ENCODE data around the gene SLC5A6. TPM values are rescaled to one million over a fixed set of nuclear protein-coding genes. Genes with fewer than 3 reads are reported as not detected.

Gene SLC5A6
- polyA plus RNA-seq, 1 of the 3 experiments (the other 2 are of a cell fraction), result 75.7 TPM

- DNase-seq, result no peak
Measured at GRCh38 chr2:27243391-27244130, 31.5 kb upstream of the SLC5A6 start.

GRCh38 chr2:27242614-27242951 is 30.5 kb upstream of the SLC5A6 start:
- CTCF ChIA-PET, result interaction anchor here (1.0 to 6.8 kb wide), 8 partner anchors 9 to 73 kb away, joined by 3 to 39 read pairs (median 4); partner anchors contain the start of gene TRIM54
- no peaks in the 10 kb centered on the region for H3K27me3 ChIP-seq (ENCODE audit: insufficient read depth)
- peaks cover 3% of the 10 kb centered on the region for H3F3A ChIP-seq (replicated peaks; ENCODE audit: insufficient read depth)
- no peak for TF ChIP-seq SMC3 (IDR thresholded peaks at IDR 0.05; ENCODE audit: low read depth, low read length)
- no peak for TF ChIP-seq GATA2 (CRISPR knock-in tag; IDR thresholded peaks at IDR 0.05)
- TF ChIP-seq CHD2 (IDR thresholded peaks at IDR 0.05; ENCODE audit: low read length, partially characterized antibody), result no peak
- TF ChIP-seq TEAD4 (IDR thresholded peaks at IDR 0.05; ENCODE audit: borderline replicate concordance, insufficient read depth), result no peak
- no peak for TF ChIP-seq RXRA (IDR thresholded peaks at IDR 0.05; ENCODE audit: borderline replicate concordance, low read depth)
- TF ChIP-seq MXI1 (IDR thresholded peaks at IDR 0.05; ENCODE audit: low read depth, low read length), result no peak
- TF ChIP-seq, protein P1, sequence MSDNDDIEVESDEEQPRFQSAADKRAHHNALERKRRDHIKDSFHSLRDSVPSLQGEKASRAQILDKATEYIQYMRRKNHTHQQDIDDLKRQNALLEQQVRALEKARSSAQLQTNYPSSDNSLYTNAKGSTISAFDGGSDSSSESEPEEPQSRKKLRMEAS (IDR thresholded peaks at IDR 0.05; ENCODE audit: low read depth), result no peak
- TF ChIP-seq, protein P2, sequence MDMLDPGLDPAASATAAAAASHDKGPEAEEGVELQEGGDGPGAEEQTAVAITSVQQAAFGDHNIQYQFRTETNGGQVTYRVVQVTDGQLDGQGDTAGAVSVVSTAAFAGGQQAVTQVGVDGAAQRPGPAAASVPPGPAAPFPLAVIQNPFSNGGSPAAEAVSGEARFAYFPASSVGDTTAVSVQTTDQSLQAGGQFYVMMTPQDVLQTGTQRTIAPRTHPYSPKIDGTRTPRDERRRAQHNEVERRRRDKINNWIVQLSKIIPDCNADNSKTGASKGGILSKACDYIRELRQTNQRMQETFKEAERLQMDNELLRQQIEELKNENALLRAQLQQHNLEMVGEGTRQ (IDR thresholded peaks at IDR 0.05; ENCODE audit: borderline replicate concordance, low read depth, low read length), result no peak
- TF ChIP-seq YY1 (IDR thresholded peaks at IDR 0.05; ENCODE audit: low read depth), result no peak
- no peak for TF ChIP-seq POLR2AphosphoS5 (IDR thresholded peaks at IDR 0.05; ENCODE audit: low read depth, low read length)
- no peak for TF ChIP-seq EZH2phosphoT487 (IDR thresholded peaks at IDR 0.05; ENCODE audit: borderline replicate concordance, low read depth)

More at GRCh38 chr2:27243391-27244130, 31.5 kb upstream of the SLC5A6 start:
- Histone ChIP-seq H3K79me2 (ENCODE audit: insufficient read depth) (no peaks in the 10 kb centered on the region), H3K27me3 (ENCODE audit: insufficient read depth) (no peaks in the 10 kb centered on the region), H3F3A (replicated peaks; ENCODE audit: insufficient read depth) (peaks cover 5% of the 10 kb centered on the region), H3K9me3 (no peaks in the 10 kb centered on the region), H3K36me3 (replicated peaks in 1 of 2; ENCODE audit: control insufficient read depth in 1 of 2, insufficient read depth in 2 of 2, low read length in 1 of 2) (peaks cover 27 to 56% of the 10 kb centered on the region in 2 experiments), H3K4me3 (ENCODE audit: low read depth in 2 of 2, low read length in 1 of 2) (no peak overlapping the region), H3K4me1 (ENCODE audit: control insufficient read depth in 1 of 2, insufficient read depth in 2 of 2, low read depth in 1 of 2, low read length in 1 of 2) (no peaks in the 10 kb centered on the region; a peak in 1 of 4 replicates), H3K27ac (ENCODE audit: low read depth in 2 of 2, low read length in 1 of 2) (no peak overlapping the region), H4K20me1 (ENCODE audit: insufficient read depth) (no peaks in the 10 kb centered on the region; the same call in 1 of the 2 replicates), H3K4me2 (no peak overlapping the region), H2AFZ (ENCODE audit: low read depth) (no peak overlapping the region), H3K9ac (no peak overlapping the region), H3K9me2 (no peaks in the 10 kb centered on the region)
- CTCF ChIA-PET, result interaction anchor here (1.1 to 2.2 kb wide), 6 partner anchors 22 to 145 kb away, joined by 3 to 7 read pairs (median 4); no protein-coding TSS in a partner anchor
- POLR2A ChIA-PET, result interaction anchor here (0.8 to 0.9 kb wide), 3 partner anchors 10 to 126 kb away, joined by 3 to 5 read pairs (median 3); partner anchors contain the start of genes ATRAID, EIF2B4 and SLC5A6
- WGBS (ENCODE audit: low lambda C conversion rate), result 96% methylated on average over 18 of the region's 19 CpGs
- TF ChIP-seq RXRA (IDR thresholded peaks at IDR 0.05; ENCODE audit: borderline replicate concordance, low read depth) (no peak), SIN3A (IDR thresholded peaks at IDR 0.05; ENCODE audit: borderline replicate concordance, low read depth, low read length) (no peak)
- TF ChIP-seq, protein P3, sequence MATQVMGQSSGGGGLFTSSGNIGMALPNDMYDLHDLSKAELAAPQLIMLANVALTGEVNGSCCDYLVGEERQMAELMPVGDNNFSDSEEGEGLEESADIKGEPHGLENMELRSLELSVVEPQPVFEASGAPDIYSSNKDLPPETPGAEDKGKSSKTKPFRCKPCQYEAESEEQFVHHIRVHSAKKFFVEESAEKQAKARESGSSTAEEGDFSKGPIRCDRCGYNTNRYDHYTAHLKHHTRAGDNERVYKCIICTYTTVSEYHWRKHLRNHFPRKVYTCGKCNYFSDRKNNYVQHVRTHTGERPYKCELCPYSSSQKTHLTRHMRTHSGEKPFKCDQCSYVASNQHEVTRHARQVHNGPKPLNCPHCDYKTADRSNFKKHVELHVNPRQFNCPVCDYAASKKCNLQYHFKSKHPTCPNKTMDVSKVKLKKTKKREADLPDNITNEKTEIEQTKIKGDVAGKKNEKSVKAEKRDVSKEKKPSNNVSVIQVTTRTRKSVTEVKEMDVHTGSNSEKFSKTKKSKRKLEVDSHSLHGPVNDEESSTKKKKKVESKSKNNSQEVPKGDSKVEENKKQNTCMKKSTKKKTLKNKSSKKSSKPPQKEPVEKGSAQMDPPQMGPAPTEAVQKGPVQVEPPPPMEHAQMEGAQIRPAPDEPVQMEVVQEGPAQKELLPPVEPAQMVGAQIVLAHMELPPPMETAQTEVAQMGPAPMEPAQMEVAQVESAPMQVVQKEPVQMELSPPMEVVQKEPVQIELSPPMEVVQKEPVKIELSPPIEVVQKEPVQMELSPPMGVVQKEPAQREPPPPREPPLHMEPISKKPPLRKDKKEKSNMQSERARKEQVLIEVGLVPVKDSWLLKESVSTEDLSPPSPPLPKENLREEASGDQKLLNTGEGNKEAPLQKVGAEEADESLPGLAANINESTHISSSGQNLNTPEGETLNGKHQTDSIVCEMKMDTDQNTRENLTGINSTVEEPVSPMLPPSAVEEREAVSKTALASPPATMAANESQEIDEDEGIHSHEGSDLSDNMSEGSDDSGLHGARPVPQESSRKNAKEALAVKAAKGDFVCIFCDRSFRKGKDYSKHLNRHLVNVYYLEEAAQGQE (IDR thresholded peaks at IDR 0.05; ENCODE audit: low read depth, low read length), result no peak
- TF ChIP-seq, protein P2 (IDR thresholded peaks at IDR 0.05; ENCODE audit: borderline replicate concordance, low read depth, low read length), result no peak

More at GRCh38 chr2:27242614-27242951, 30.5 kb upstream of the SLC5A6 start:
- Histone ChIP-seq H2AFZ (ENCODE audit: low read depth) (no peak overlapping the region), H3K9ac (no peak overlapping the region), H4K20me1 (ENCODE audit: insufficient read depth) (no peaks in the 10 kb centered on the region; the same call in 1 of the 2 replicates), H3K4me1 (ENCODE audit: control insufficient read depth in 1 of 2, insufficient read depth in 2 of 2, low read depth in 1 of 2, low read length in 1 of 2) (no peaks in the 10 kb centered on the region; a peak in 1 of 4 replicates), H3K9me2 (no peaks in the 10 kb centered on the region), H3K36me3 (replicated peaks in 1 of 2; ENCODE audit: control insufficient read depth in 1 of 2, insufficient read depth in 2 of 2, low read length in 1 of 2) (peaks cover 33 to 66% of the 10 kb centered on the region in 2 experiments), H3K79me2 (ENCODE audit: insufficient read depth) (no peaks in the 10 kb centered on the region), H3K27ac (ENCODE audit: low read depth in 2 of 2, low read length in 1 of 2) (no peak overlapping the region), H3K4me3 (ENCODE audit: low read depth in 2 of 2, low read length in 1 of 2) (no peak overlapping the region), H3K4me2 (no peak overlapping the region), H3K9me3 (no peaks in the 10 kb centered on the region)
- WGBS (ENCODE audit: low lambda C conversion rate), result 96% methylated on average over 16 of the region's 16 CpGs
- DNase-seq, result no peak
- POLR2A ChIA-PET, result no interaction called here

Data from SK-N-SH (cell line).